ENCODE data around the gene MYO18B.

MYO18B gene

GRCh38 chr22:25729016-25729995 lies 12.7 kb upstream of the MYO18B start:
- DNase-seq (ENCODE audit: low read depth) = no peak
- H3K4me3 ChIP-seq (ENCODE audit: low read depth, low read length) = no peak overlapping the region
- TF ChIP-seq MYC (IDR thresholded peaks at IDR 0.05; ENCODE audit: low read depth, low read length) (no peak), POLR2A (IDR thresholded peaks at IDR 0.05; ENCODE audit: extremely low read depth, insufficient read length) (no peak), MAX (IDR thresholded peaks at IDR 0.05; ENCODE audit: low read depth, low read length) (no peak), CTCF (IDR thresholded peaks at IDR 0.05; ENCODE audit: low read depth, low read length) (no peak)

GRCh38 chr22:25735650-25736049 lies 6.3 kb upstream of the MYO18B start:
- TF ChIP-seq MAX (IDR thresholded peaks at IDR 0.05; ENCODE audit: low read depth, low read length) (no peak), MYC (IDR thresholded peaks at IDR 0.05; ENCODE audit: low read depth, low read length) (no peak), POLR2A (IDR thresholded peaks at IDR 0.05; ENCODE audit: extremely low read depth, insufficient read length) (no peak), CTCF (IDR thresholded peaks at IDR 0.05; ENCODE audit: low read depth, low read length) (no peak)
- DNase-seq (ENCODE audit: low read depth) = no peak

GRCh38 chr22:25736378-25737011 lies 5.5 kb upstream of the MYO18B start:
- H3K4me3 ChIP-seq (ENCODE audit: low read depth, low read length) = no peak overlapping the region
- TF ChIP-seq CTCF (IDR thresholded peaks at IDR 0.05; ENCODE audit: low read depth, low read length) (no peak), MYC (IDR thresholded peaks at IDR 0.05; ENCODE audit: low read depth, low read length) (no peak), POLR2A (IDR thresholded peaks at IDR 0.05; ENCODE audit: extremely low read depth, insufficient read length) (no peak), MAX (IDR thresholded peaks at IDR 0.05; ENCODE audit: low read depth, low read length) (no peak)
- peak; percentile 44 for DNase-seq (ENCODE audit: low read depth)

More at GRCh38 chr22:25735650-25736049, 6.3 kb upstream of the MYO18B start:
- no peak overlapping the region for H3K4me3 ChIP-seq (ENCODE audit: low read depth, low read length)

- DNase-seq (ENCODE audit: low read depth) = no peak
- H3K4me3 ChIP-seq (ENCODE audit: low read depth, low read length) = no peak overlapping the region
- TF ChIP-seq MAX (IDR thresholded peaks at IDR 0.05; ENCODE audit: low read depth, low read length) (no peak), MYC (IDR thresholded peaks at IDR 0.05; ENCODE audit: low read depth, low read length) (no peak), POLR2A (IDR thresholded peaks at IDR 0.05; ENCODE audit: extremely low read depth, insufficient read length) (no peak), CTCF (IDR thresholded peaks at IDR 0.05; ENCODE audit: low read depth, low read length) (no peak)
These were observed 2.2 kb upstream of the MYO18B start for GRCh38 chr22:25739659-25740344.

GRCh38 chr22:25742918-25743708 lies 1.1 kb downstream of the MYO18B start:
- TF ChIP-seq MAX (IDR thresholded peaks at IDR 0.05; ENCODE audit: low read depth, low read length) (no peak), POLR2A (IDR thresholded peaks at IDR 0.05; ENCODE audit: extremely low read depth, insufficient read length) (no peak), MYC (IDR thresholded peaks at IDR 0.05; ENCODE audit: low read depth, low read length) (no peak), CTCF (IDR thresholded peaks at IDR 0.05; ENCODE audit: low read depth, low read length) (no peak)
- H3K4me3 ChIP-seq (ENCODE audit: low read depth, low read length) = peak overlapping the region; percentile 56
- peak; percentile 24 for DNase-seq (ENCODE audit: low read depth)

Measured in NB4 (cell line).